ENCODE results near the gene PDIK1L. TPM values are rescaled to one million over a fixed set of nuclear protein-coding genes. Genes with fewer than 3 reads are reported as not detected.

The PDIK1L gene
- total and polyA plus RNA-seq, 2 of the 8 experiments (the other 6 are each of a cell fraction or from before 2014, with no cell fraction given): 0.95 to 4.5 TPM

GRCh38 chr1:26098602-26099001 is 13.0 kb upstream of the PDIK1L start:
- Histone ChIP-seq H2BK12ac (ENCODE audit: low read depth, low read length) (no peak overlapping the region), H3K9ac (replicated peaks in 1 of 4; ENCODE audit: extremely low read depth in 1 of 4, low read depth in 3 of 4, low read length in 3 of 4) (no peak overlapping the region), H3K23me2 (ENCODE audit: low read depth, low read length) (no peaks in the 10 kb centered on the region), H3K4me1 (replicated peaks in 1 of 4; ENCODE audit: control insufficient read depth in 3 of 4, insufficient read depth in 4 of 4, low read length in 3 of 4) (peaks cover 9 to 15% (median 12%) of the 10 kb centered on the region in 4 experiments), H3K9me3 (ENCODE audit: insufficient read depth in 2 of 2, low read depth in 1 of 2, low read length in 1 of 2) (no peaks in the 10 kb centered on the region), H2BK5ac (ENCODE audit: low read depth, low read length) (no peak overlapping the region), H4K20me1 (replicated peaks in 1 of 2; ENCODE audit: control insufficient read depth in 1 of 2, insufficient read depth in 2 of 2, low read length in 2 of 2) (no peaks in the 10 kb centered on the region), H3K4me3 (ENCODE audit: extremely low read depth in 1 of 4, insufficient read depth in 2 of 4, low read depth in 3 of 4, low read length in 4 of 4) (no peak overlapping the region), H3K27me3 (replicated peaks in 1 of 4; ENCODE audit: control insufficient read depth in 3 of 4, extremely low read depth in 1 of 4, insufficient read depth in 3 of 4, low read length in 3 of 4) (peaks cover 0 to 5% (median 2%) of the 10 kb centered on the region in 4 experiments; a peak in 3 of 7 replicates), H3K4me2 (ENCODE audit: insufficient read depth in 1 of 2, low read depth in 2 of 2, low read length in 2 of 2) (no peak overlapping the region), H3K36me3 (ENCODE audit: control insufficient read depth in 2 of 4, insufficient read depth in 4 of 4, low read length in 3 of 4) (no peaks in the 10 kb centered on the region), H3K56ac (replicated peaks; ENCODE audit: insufficient read length, low read depth, low read length) (no peak overlapping the region), H3K27ac (ENCODE audit: low read depth, low read length) (no peak overlapping the region), H4K91ac (replicated peaks; ENCODE audit: insufficient read length, low read length) (no peak overlapping the region), H2BK120ac (replicated peaks; ENCODE audit: low read depth, low read length) (no peak overlapping the region), H2AFZ (ENCODE audit: low read length) (no peak overlapping the region), H2AK5ac (ENCODE audit: low read depth, low read length) (no peak overlapping the region), H2BK15ac (ENCODE audit: low read length) (no peak overlapping the region), H3K79me2 (ENCODE audit: control insufficient read depth in 1 of 2, insufficient read depth in 2 of 2, low read length in 2 of 2) (no peaks in the 10 kb centered on the region), H2BK20ac (ENCODE audit: low read length) (no peak overlapping the region), H3K18ac (ENCODE audit: extremely low read depth, low read length) (no peak overlapping the region), H3K4ac (replicated peaks; ENCODE audit: insufficient read length, low read depth, low read length) (no peak overlapping the region), H3K79me1 (ENCODE audit: low read depth, low read length) (no peaks in the 10 kb centered on the region), H4K8ac (ENCODE audit: extremely low read depth, insufficient read depth, low read length) (no peak overlapping the region), H3K14ac (ENCODE audit: insufficient read length) (no peak overlapping the region), H4K5ac (ENCODE audit: insufficient read length, low read depth, low read length) (no peak overlapping the region), H3K23ac (ENCODE audit: insufficient read length) (no peak overlapping the region)
- WGBS, 2 experiments (ENCODE audit: extremely low coverage in 1 of 2, insufficient coverage in 1 of 2, insufficient read length in 1 of 2, insufficient replicate concordance in 2 of 2, low coverage in 1 of 2, low lambda C conversion rate in 2 of 2, missing lambda C conversion rate in 1 of 2): 94% methylated on average over 4 of the region's 4 CpGs; no CpG with 5 or more reads in 1 of the 2 experiments
- FAIRE-seq (no peak), DNase-seq (ENCODE audit: low read depth in 1 of 2, low spot score in 2 of 2) (no peak)
- ChIA-PET CTCF (ENCODE audit: partially characterized antibody) (interaction anchor here (1.0 to 1.3 kb wide), 3 partner anchors 57 to 188 kb away, joined by 3 to 4 read pairs (median 4); no protein-coding TSS in a partner anchor), POLR2A (ENCODE audit: partially characterized antibody) (no interaction called here)
- TF ChIP-seq ASH2L (IDR thresholded peaks at IDR 0.05; ENCODE audit: low read length): no peak
- no peak for TF ChIP-seq ZNF274 (IDR thresholded peaks at IDR 0.05; ENCODE audit: borderline replicate concordance, extremely low read depth, low read length)
- TF ChIP-seq KDM5A (IDR thresholded peaks at IDR 0.05; ENCODE audit: low read length): no peak
- no peak for TF ChIP-seq CBX5 (IDR thresholded peaks at IDR 0.05; ENCODE audit: low read depth, low read length)
- TF ChIP-seq CREB1 (IDR thresholded peaks at IDR 0.05): no peak
- TF ChIP-seq YY1 (IDR thresholded peaks at IDR 0.05; ENCODE audit: low read depth, low read length): no peak
- no peak for TF ChIP-seq GABPA (IDR thresholded peaks at IDR 0.05; ENCODE audit: borderline replicate concordance, insufficient read depth, low read length)
- no peak for TF ChIP-seq EP300 (IDR thresholded peaks at IDR 0.05; ENCODE audit: borderline replicate concordance in 1 of 2, low read depth in 2 of 2, low read length in 2 of 2)
- TF ChIP-seq POLR2AphosphoS5 (IDR thresholded peaks at IDR 0.05; ENCODE audit: low read depth, low read length): no peak
- TF ChIP-seq FOSL1 (IDR thresholded peaks at IDR 0.05; ENCODE audit: insufficient read depth, low read depth, low read length): no peak
- TF ChIP-seq HDAC2 (IDR thresholded peaks at IDR 0.05; ENCODE audit: borderline replicate concordance in 1 of 2, low read depth in 2 of 2, low read length in 2 of 2): no peak
- no peak for TF ChIP-seq NANOG (IDR thresholded peaks at IDR 0.05; ENCODE audit: insufficient read depth, low read depth, low read length, poor library complexity, severe bottlenecking)
